H9 (cell line): Measurements from ENCODE around the gene KRTAP4-2. TPM values are rescaled to one million over a fixed set of nuclear protein-coding genes. Genes with fewer than 3 reads are reported as not detected.
"Not testable (repeated sequence)": the region's sequence is repeated elsewhere in the genome, so short reads cannot be mapped to it uniquely, and the experiment has no call there.

Source experiments
- DNase-seq: peaks from one replicate; pipeline ENCODE4 v3.0.0-alpha.2; 2017
- H2AFZ ChIP-seq: one replicate; pipeline ENCODE4 v1.6.1; 2013; ENCODE audit warnings: mild to moderate bottlenecking, low read length, control low read depth, moderate library complexity
- H2AK5ac ChIP-seq: 2 replicates; pipeline ENCODE4 v1.6.1; 2013; ENCODE audit warnings: low read length, control low read depth, mixed read lengths; ENCODE audit not compliant: insufficient read length
- H2BK120ac ChIP-seq: one replicate; pipeline ENCODE4 v1.6.1; 2013; ENCODE audit warnings: low read depth, mild to moderate bottlenecking, low read length, control low read depth, inconsistent platforms; ENCODE audit not compliant: poor library complexity, severe bottlenecking
- H2BK12ac ChIP-seq: 2 replicates; pipeline ENCODE4 v1.6.1; 2013; ENCODE audit warnings: low read length, control low read depth, mixed read lengths, low read depth; ENCODE audit not compliant: insufficient read length
- H2BK15ac ChIP-seq: 2 replicates; pipeline ENCODE4 v1.6.1; 2013; ENCODE audit warnings: low read depth, low read length, control low read depth
- H2BK20ac ChIP-seq: one replicate; pipeline ENCODE4 v1.6.1; 2013; ENCODE audit warnings: low read depth, mild to moderate bottlenecking, low read length, control low read depth, inconsistent platforms; ENCODE audit not compliant: poor library complexity, severe bottlenecking
- H2BK5ac ChIP-seq: 2 replicates; pipeline ENCODE4 v1.6.1; 2013; ENCODE audit warnings: low read length, control low read depth, mixed read lengths; ENCODE audit not compliant: insufficient read length
- H3K14ac ChIP-seq: 2 replicates; pipeline ENCODE4 v1.6.1; 2013; ENCODE audit warnings: low read length, control low read depth; ENCODE audit not compliant: insufficient read depth
- H3K18ac ChIP-seq: 2 replicates; pipeline ENCODE4 v1.6.1; 2013; ENCODE audit warnings: low read depth, mild to moderate bottlenecking, mixed read lengths, low read length, control low read depth; ENCODE audit not compliant: insufficient read length
- H3K23ac ChIP-seq: 2 replicates; pipeline ENCODE4 v1.6.1; 2013; ENCODE audit warnings: low read length, control low read depth, mixed read lengths, low read depth; ENCODE audit not compliant: insufficient read length
- H3K23me2 ChIP-seq: 2 replicates; pipeline ENCODE4 v1.6.1; 2013; ENCODE audit warnings: low read depth, mild to moderate bottlenecking, mixed read lengths, low read length, control low read depth; ENCODE audit not compliant: insufficient read length, poor library complexity, severe bottlenecking
- H3K27ac ChIP-seq: 2 replicates; pipeline ENCODE4 v1.5.1; 2013; ENCODE audit warnings: low read length, control low read depth, mixed read lengths, low read depth; ENCODE audit not compliant: insufficient read length
- H3K27me3 ChIP-seq: 2 replicates; pipeline ENCODE4 v1.6.1; 2013; ENCODE audit warnings: low read length, control low read depth, inconsistent platforms; ENCODE audit not compliant: insufficient read depth
- H3K4ac ChIP-seq: 2 replicates; pipeline ENCODE4 v1.6.1; 2013; ENCODE audit warnings: low read depth, mild to moderate bottlenecking, control low read depth, inconsistent platforms, low read length, moderate library complexity
- H3K4me1 ChIP-seq: 2 replicates; pipeline ENCODE4 v1.6.1; 2013; ENCODE audit warnings: low read length, control low read depth, inconsistent platforms; ENCODE audit not compliant: insufficient read depth
- H3K4me2 ChIP-seq: 2 replicates; pipeline ENCODE4 v1.6.1; 2013; ENCODE audit warnings: low read length, control low read depth, mixed read lengths; ENCODE audit not compliant: insufficient read length, insufficient read depth
- H3K56ac ChIP-seq: 2 replicates; pipeline ENCODE4 v1.6.1; 2013; ENCODE audit warnings: low read depth, mild to moderate bottlenecking, mixed read lengths, low read length, control low read depth; ENCODE audit not compliant: insufficient read length
- H3K79me1 ChIP-seq: 2 replicates; pipeline ENCODE4 v1.6.1; 2013; ENCODE audit warnings: low read depth, mild to moderate bottlenecking, moderate library complexity, low read length, control low read depth, inconsistent platforms; ENCODE audit not compliant: insufficient read depth, poor library complexity, severe bottlenecking
- H3K79me2 ChIP-seq: 2 replicates; pipeline ENCODE4 v1.6.1; 2013; ENCODE audit warnings: low read length, control low read depth, inconsistent platforms; ENCODE audit not compliant: insufficient read depth
- H3K9ac ChIP-seq: 2 replicates; pipeline ENCODE4 v1.6.1; 2013; ENCODE audit warnings: low read length, control low read depth, mixed read lengths; ENCODE audit not compliant: insufficient read length; ENCODE audit errors: extremely low read depth
- H3K9me3 ChIP-seq: one replicate; pipeline ENCODE4 v1.6.1; 2013; ENCODE audit warnings: low read depth, low read length, inconsistent platforms; ENCODE audit not compliant: control insufficient read depth
- H3T11ph ChIP-seq: one replicate; pipeline ENCODE4 v1.6.1; 2013; ENCODE audit warnings: mild to moderate bottlenecking, low read length, control low read depth, inconsistent platforms
- H4K20me1 ChIP-seq: one replicate; pipeline ENCODE4 v1.6.1; 2013; ENCODE audit not compliant: control insufficient read depth, insufficient read length, insufficient read depth
- H4K5ac ChIP-seq: 2 replicates; pipeline ENCODE4 v1.6.1; 2013; ENCODE audit warnings: low read depth, mild to moderate bottlenecking, mixed read lengths, low read length, control low read depth; ENCODE audit not compliant: insufficient read length
- H4K8ac ChIP-seq: replicated peaks from 2 replicates; pipeline ENCODE4 v1.6.1; 2013; ENCODE audit warnings: low read length, control low read depth, mixed read lengths, low read depth; ENCODE audit not compliant: insufficient read length
- H4K91ac ChIP-seq: 2 replicates; pipeline ENCODE4 v1.6.1; 2013; ENCODE audit warnings: low read depth, mild to moderate bottlenecking, moderate library complexity, mixed read lengths, low read length, control low read depth; ENCODE audit not compliant: insufficient read length
- H3K27ac Mint-ChIP-seq, 3 experiments: 2 replicates in 2 of 3; 3 replicates in 1 of 3; pipeline ENCODE4 v1.8.0; 2020 to 2021; ENCODE audit warnings: mixed read lengths in 3 of 3, mild to moderate bottlenecking in 1 of 3, moderate library complexity in 1 of 3
- H3K27me3 Mint-ChIP-seq: 2 replicates; pipeline ENCODE4 v1.8.0; 2021; ENCODE audit warnings: low read depth, mild to moderate bottlenecking, moderate library complexity, mixed read lengths
- H3K36me3 Mint-ChIP-seq, 3 experiments: 2 replicates in 2 of 3; 3 replicates in 1 of 3; pipeline ENCODE4 v1.8.0; 2020 to 2021; ENCODE audit warnings: low read depth in 3 of 3, mixed read lengths in 3 of 3; ENCODE audit not compliant: insufficient read depth in 1 of 3
- H3K4me1 Mint-ChIP-seq, 2 experiments: 2 replicates each; pipeline ENCODE4 v1.8.0; 2020; ENCODE audit warnings: mixed read lengths in 2 of 2
- H3K4me3 Mint-ChIP-seq, 2 experiments: 2 replicates in 1 of 2; 3 replicates in 1 of 2; pipeline ENCODE4 v1.8.0; 2020 to 2021; ENCODE audit warnings: mild to moderate bottlenecking in 2 of 2, mixed read lengths in 2 of 2, moderate library complexity in 1 of 2
- H3K9me3 Mint-ChIP-seq, 2 experiments: 2 replicates in 1 of 2; 3 replicates in 1 of 2; pipeline ENCODE4 v1.8.0; 2020; ENCODE audit warnings: mild to moderate bottlenecking in 2 of 2, mixed read lengths in 2 of 2, moderate library complexity in 1 of 2
- CTCF ChIP-seq: fragments of 200-600 bp; sonication (generic); conservative IDR thresholded peaks from 3 replicates; pipeline ENCODE4 v1.8.0; 2021; ENCODE audit warnings: antibody characterized with exemption, mild to moderate bottlenecking
- WGBS: extraction: QIAGEN DNeasy Blood & Tissue Kit; methylation state at CpG from one replicate; pipeline ENCODE4 v1.1.7; 2013; ENCODE audit warnings: missing lambda C conversion rate, low lambda C conversion rate, mixed read lengths; ENCODE audit not compliant: insufficient read length; ENCODE audit errors: extremely low coverage; 5-methylcytosine and 5-hydroxymethylcytosine counted together
- total RNA-seq: library from RNA; stranded (reverse); gene quantifications from 2 replicates; pipeline ENCODE4 v1.2.1, GENCODE V29; 2021

KRTAP4-2 gene
- total RNA-seq, 1 experiment from 2014 or later = not detected

- no peak within 1 kb of the TSS for H3K14ac ChIP-seq
These were observed 17.4 kb downstream of the KRTAP4-2 start, which contains the start of gene KRTAP4-4 for GRCh38 chr17:41160648-41161047. Gene KRTAP4-4 (minus strand): TSS chr17:41160748. CDS start chr17:41160691, 57 bp downstream.

GRCh38 chr17:41160190-41160589 is 17.8 kb downstream of the KRTAP4-2 start:
- not testable (repeated sequence) for H3K9ac ChIP-seq
- no CpG with 5 or more reads among the region's 3 CpGs for WGBS

More at GRCh38 chr17:41160648-41161047, 17.4 kb downstream of the KRTAP4-2 start, which contains the start of gene KRTAP4-4:
- Mint-ChIP-seq H3K4me3 (no peak within 1 kb of the TSS), H3K4me1 (peaks cover 0 to 3% of the 10 kb centered on the region in 2 experiments; a peak in 1 of 4 replicates), H3K9me3 (no peaks in the 10 kb centered on the region), H3K27ac (no peak within 1 kb of the TSS; a peak in 1 of 7 replicates), H3K27me3 (no peaks in the 10 kb centered on the region), H3K36me3 (no peaks in the 10 kb centered on the region)
- Histone ChIP-seq H3K79me1 (no peaks in the 10 kb centered on the region), H3K4me1 (no peaks in the 10 kb centered on the region), H2BK20ac (no peak within 1 kb of the TSS), H3K79me2 (no peaks in the 10 kb centered on the region), H4K8ac (no peak within 1 kb of the TSS), H4K20me1 (no peaks in the 10 kb centered on the region), H4K5ac (no peak within 1 kb of the TSS), H2AK5ac (no peak within 1 kb of the TSS), H3K23me2 (no peaks in the 10 kb centered on the region), H3K56ac (no peak within 1 kb of the TSS), H3T11ph (no peak within 1 kb of the TSS), H3K18ac (peak within 1 kb of the TSS; percentile 24), H2BK12ac (no peak within 1 kb of the TSS), H3K27me3 (no peaks in the 10 kb centered on the region), H3K4ac (no peak within 1 kb of the TSS), H3K23ac (no peak within 1 kb of the TSS), H2BK15ac (no peak within 1 kb of the TSS), H3K9me3 (no peaks in the 10 kb centered on the region), H3K4me2 (no peak within 1 kb of the TSS), H2AFZ (no peak within 1 kb of the TSS), H4K91ac (no peak within 1 kb of the TSS), H2BK120ac (no peak within 1 kb of the TSS), H2BK5ac (no peak within 1 kb of the TSS), H3K27ac (no peak within 1 kb of the TSS), H3K9ac (no peak within 1 kb of the TSS)
- no peak for TF ChIP-seq CTCF
- WGBS = no CpG with 5 or more reads among the region's 1 CpG
- DNase-seq = no peak

More at GRCh38 chr17:41160190-41160589, 17.8 kb downstream of the KRTAP4-2 start:
- H3K18ac ChIP-seq, H3K9me3 Mint-ChIP-seq, H4K20me1 ChIP-seq, H2BK15ac ChIP-seq, H2BK5ac ChIP-seq, H3K56ac ChIP-seq, H3K4me1 ChIP-seq, H2BK12ac ChIP-seq, H3K27me3 Mint-ChIP-seq, H3K9me3 ChIP-seq, H2BK120ac ChIP-seq, H4K5ac ChIP-seq, H2AFZ ChIP-seq, H3K79me1 ChIP-seq, H2AK5ac ChIP-seq, H3K4ac ChIP-seq, H3K23me2 ChIP-seq, H3K27ac Mint-ChIP-seq, H4K8ac ChIP-seq, H2BK20ac ChIP-seq, H3K27ac ChIP-seq, H3K4me1 Mint-ChIP-seq, H3K36me3 Mint-ChIP-seq, H3K4me2 ChIP-seq, H4K91ac ChIP-seq, H3K4me3 Mint-ChIP-seq, H3K14ac ChIP-seq, H3T11ph ChIP-seq, H3K23ac ChIP-seq, H3K27me3 ChIP-seq, H3K79me2 ChIP-seq, DNase-seq: not testable (repeated sequence)
